A549 (cell line): Measurements from ENCODE around the gene RPL7A. TPM values are rescaled to one million over a fixed set of nuclear protein-coding genes. Genes with fewer than 3 reads are reported as not detected.

Source experiments
- ATAC-seq, 2 experiments: fragments of 200-7000 bp in 1 of 2; fragments of >200 bp in 1 of 2; cut with Nextera tagmentation in 1 of 2; cut with Tn5 transposase in 1 of 2; 3 replicates each; pipeline versions ENCODE4 v1.8.0 to v1.9.1; 2018 to 2020; ENCODE audit warnings: mild to moderate bottlenecking in 1 of 2, moderate library complexity in 1 of 2
- CTCF ChIA-PET: fragments of 300-600 bp; sonication (Branson Sonifier 250); formaldehyde crosslinking; extraction: SDS; loops from one replicate; lab custom pipeline; 2021; ENCODE audit warnings: antibody characterized with exemption, inconsistent platforms; lab: Yijun Ruan, JAX
- POLR2A ChIA-PET: fragments of 350-600 bp; formaldehyde crosslinking; extraction: SDS; loops from one replicate; lab custom pipeline; 2021; ENCODE audit warnings: antibody characterized with exemption, inconsistent platforms; lab: Yijun Ruan, JAX
- DNase-seq, 2 experiments: peaks; one replicate each; pipeline versions ENCODE4 v3.0.0 to v3.0.0-alpha.2; 2011 to 2016; ENCODE audit warnings: low read depth in 1 of 2, low spot score in 1 of 2
- FAIRE-seq: peaks from 2 replicates; lab custom pipeline; 2011; peaks lifted over from hg19 to GRCh38; lab: Jason Lieb, UNC
- H3K27ac ChIP-seq, 2 experiments: fragments of >200 bp; sonication (Bioruptor Twin); formaldehyde crosslinking; 3 replicates each; pipeline ENCODE4 v1.5.1; 2016 to 2017
- H3K4me1 ChIP-seq: fragments of >200 bp; sonication (Bioruptor Twin); formaldehyde crosslinking; 3 replicates; pipeline ENCODE4 v1.6.1; 2016
- H3K4me2 ChIP-seq: fragments of >200 bp; sonication (Bioruptor Twin); formaldehyde crosslinking; 3 replicates; pipeline ENCODE4 v1.6.1; 2016
- H3K4me3 ChIP-seq: fragments of >200 bp; sonication (Bioruptor Twin); formaldehyde crosslinking; 3 replicates; pipeline ENCODE4 v1.5.1; 2016
- H3K9me3 ChIP-seq: fragments of >200 bp; sonication (Bioruptor Twin); formaldehyde crosslinking; 3 replicates; pipeline ENCODE4 v1.6.1; 2016
- ATOH8 ChIP-seq: fragments of 250-450 bp; sonication (Bioruptor Pico); IDR thresholded peaks from 2 replicates; pipeline ENCODE4 v1.5.0; 2020; ENCODE audit warnings: low read depth, mild to moderate bottlenecking, moderate library complexity
- CBX8 ChIP-seq: fragments of 200-600 bp; sonication (generic); IDR thresholded peaks from 2 replicates; pipeline ENCODE4 v1.6.1; 2016
- CHD4 ChIP-seq: fragments of 200-600 bp; sonication (generic); IDR thresholded peaks from 2 replicates; pipeline ENCODE4 v1.6.1; 2016; ENCODE audit warnings: antibody characterized with exemption, mild to moderate bottlenecking, borderline replicate concordance
- EHF ChIP-seq: fragments of 250-450 bp; sonication (Bioruptor Pico); IDR thresholded peaks from 2 replicates; pipeline ENCODE4 v1.5.0; 2020; ENCODE audit warnings: mild to moderate bottlenecking
- FOSL2 ChIP-seq, 2 experiments: fragments of 450-650 bp in 1 of 2; fragments of >200 bp in 1 of 2; sonication (Bioruptor Twin) in 1 of 2; formaldehyde crosslinking; IDR thresholded peaks; 2 replicates each; pipeline versions ENCODE4 v1.5.0 to v1.6.1; 2016 to 2020; ENCODE audit warnings: mild to moderate bottlenecking in 1 of 2, moderate library complexity in 1 of 2
- GATA3 ChIP-seq: IDR thresholded peaks from 2 replicates; pipeline ENCODE4 v1.6.1; 2012; ENCODE audit warnings: borderline replicate concordance
- HMGXB4 ChIP-seq: fragments of 250-450 bp; sonication (Bioruptor Pico); IDR thresholded peaks from 2 replicates; pipeline ENCODE4 v1.5.0; 2021; ENCODE audit warnings: mild to moderate bottlenecking, moderate library complexity, borderline replicate concordance
- JUNB ChIP-seq: fragments of >200 bp; sonication (Bioruptor Twin); formaldehyde crosslinking; IDR thresholded peaks from 2 replicates; pipeline ENCODE4 v1.6.1; 2016
- KDM5A ChIP-seq: fragments of 200-600 bp; sonication (generic); IDR thresholded peaks from 2 replicates; pipeline ENCODE4 v1.6.1; 2016; ENCODE audit warnings: antibody characterized with exemption, mild to moderate bottlenecking
- MAX ChIP-seq: IDR thresholded peaks from 2 replicates; pipeline ENCODE4 v1.6.1; 2012
- MAZ ChIP-seq: fragments of 150-350 bp; IDR thresholded peaks from 2 replicates; pipeline ENCODE4 v1.6.1; 2014; ENCODE audit warnings: antibody characterized with exemption, low read depth, low read length, borderline replicate concordance
- POLR2A ChIP-seq: IDR thresholded peaks from 2 replicates; pipeline ENCODE4 v1.6.1; 2012; ENCODE audit warnings: mild to moderate bottlenecking, low read length
- RCOR1 ChIP-seq: fragments of 150-350 bp; IDR thresholded peaks from 2 replicates; pipeline ENCODE4 v1.6.1; 2014; ENCODE audit warnings: antibody characterized with exemption, low read length, low read depth
- SMC3 ChIP-seq: fragments of >200 bp; sonication (Bioruptor Twin); formaldehyde crosslinking; IDR thresholded peaks from 3 replicates; pipeline ENCODE4 v1.6.1; 2018; ENCODE audit warnings: inconsistent platforms
- USF2 ChIP-seq: fragments of 450-650 bp; IDR thresholded peaks from 2 replicates; pipeline ENCODE4 v1.6.1; 2014; ENCODE audit warnings: antibody characterized with exemption
- ZC3H11A ChIP-seq: fragments of 450-650 bp; IDR thresholded peaks from 2 replicates; pipeline ENCODE4 v1.6.1; 2014; ENCODE audit warnings: antibody characterized with exemption, mild to moderate bottlenecking
- ZSCAN20 ChIP-seq: fragments of 250-450 bp; sonication (Bioruptor Pico); IDR thresholded peaks from 2 replicates; pipeline ENCODE4 v1.8.0; 2022; ENCODE audit warnings: mild to moderate bottlenecking, moderate library complexity
- WGBS: methylation state at CpG from one replicate; pipeline ENCODE4 v1.1.6; 2017; ENCODE audit errors: missing lambda C conversion rate; 5-methylcytosine and 5-hydroxymethylcytosine counted together
- polyA plus RNA-seq, 4 experiments: library from polyadenylated mRNA; depleted of rRNA in 3 of 4; stranded (reverse); fragments of >200 nt; fragmentation: RNase III in 1 of 4; extraction: RNeasy Plus Mini Kit Qiagen cat#74134 plus additional on column Dnase treatment in 1 of 4; gene quantifications; 2 replicates in 3 of 4; 3 replicates in 1 of 4; pipeline ENCODE4 v1.2.3, GENCODE V29; 2011 to 2017
- TF ChIP-seq, protein P1 (sequence below): IDR thresholded peaks from 2 replicates; pipeline ENCODE4 v1.6.1; 2012
- TF ChIP-seq, protein P2 (sequence below): fragments of 200-600 bp; sonication (generic); IDR thresholded peaks from 2 replicates; pipeline ENCODE4 v1.6.1; 2016; ENCODE audit warnings: antibody characterized with exemption, mild to moderate bottlenecking, moderate library complexity
- TF ChIP-seq, protein P3 (sequence below): fragments of >200 bp; sonication (Bioruptor Twin); formaldehyde crosslinking; IDR thresholded peaks from 2 replicates; pipeline ENCODE4 v1.6.1; 2016

The RPL7A gene
- polyA plus RNA-seq, 2 of the 4 experiments (the other 2 are of a cell fraction), result 2,218 to 2,608 TPM

- Histone ChIP-seq H3K4me3 (no peak overlapping the region), H3K9me3 (no peaks in the 10 kb centered on the region), H3K27ac (no peak overlapping the region), H3K4me1 (no peaks in the 10 kb centered on the region), H3K4me2 (no peak overlapping the region)
- no peak for TF ChIP-seq FOSL2 (IDR thresholded peaks at IDR 0.05)
- TF ChIP-seq FOSL2 (CRISPR knock-in tag; IDR thresholded peaks at IDR 0.05), result no peak
- no peak for TF ChIP-seq EHF (CRISPR knock-in tag)
- TF ChIP-seq, protein P1, sequence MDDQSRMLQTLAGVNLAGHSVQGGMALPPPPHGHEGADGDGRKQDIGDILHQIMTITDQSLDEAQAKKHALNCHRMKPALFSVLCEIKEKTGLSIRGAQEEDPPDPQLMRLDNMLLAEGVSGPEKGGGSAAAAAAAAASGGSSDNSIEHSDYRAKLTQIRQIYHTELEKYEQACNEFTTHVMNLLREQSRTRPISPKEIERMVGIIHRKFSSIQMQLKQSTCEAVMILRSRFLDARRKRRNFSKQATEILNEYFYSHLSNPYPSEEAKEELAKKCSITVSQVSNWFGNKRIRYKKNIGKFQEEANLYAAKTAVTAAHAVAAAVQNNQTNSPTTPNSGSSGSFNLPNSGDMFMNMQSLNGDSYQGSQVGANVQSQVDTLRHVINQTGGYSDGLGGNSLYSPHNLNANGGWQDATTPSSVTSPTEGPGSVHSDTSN, result no peak
- FAIRE-seq, result no peak
- 96% methylated on average over 8 of the region's 12 CpGs for WGBS
- CTCF ChIA-PET, result interaction anchor here (1.0 to 1.2 kb wide), 3 partner anchors 12 to 241 kb away, joined by 3 to 4 read pairs (median 4); partner anchors contain the start of gene STKLD1
- DNase-seq, result no peak
- no peak for ATAC-seq
- POLR2A ChIA-PET, result interaction anchor here (1.0 kb wide), 1 partner anchor 70 kb away, joined by 4 read pairs; the partner anchor contains the start of gene CACFD1
These were observed 41.1 kb downstream of the RPL7A start for GRCh38 chr9:133389025-133389557.

DNA sequence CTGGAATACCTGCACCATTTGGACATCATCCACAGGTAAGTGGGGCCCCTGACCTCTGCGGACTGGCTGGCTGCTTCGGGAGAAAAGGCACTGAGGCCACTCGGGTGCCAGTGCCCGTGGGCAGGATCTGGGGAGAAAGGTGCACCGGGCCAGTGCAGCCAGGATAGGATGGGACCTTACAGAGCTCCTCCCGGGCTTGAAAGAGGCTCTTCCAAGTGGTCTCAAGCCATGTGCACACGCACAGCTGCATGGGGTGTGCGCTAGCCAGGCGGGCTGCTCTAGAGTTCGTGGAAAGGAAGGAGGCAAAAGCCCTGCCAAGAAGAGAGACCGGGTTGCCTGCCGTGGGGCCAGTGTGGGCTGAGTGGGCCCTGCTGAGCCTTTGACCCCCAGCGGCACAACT lies 41.5 kb downstream of the RPL7A start:
- no peak overlapping the region for H3K4me3 ChIP-seq
- DNase-seq (no peak), ATAC-seq (no peak), FAIRE-seq (no peak)
- no peak overlapping the region for H3K27ac ChIP-seq
- TF ChIP-seq ZSCAN20 (CRISPR knock-in tag), result no peak
- TF ChIP-seq SMC3, result no peak
- TF ChIP-seq MAX, result no peak
- TF ChIP-seq KDM5A, result no peak
- no peak for TF ChIP-seq ZC3H11A
- TF ChIP-seq, protein P2, sequence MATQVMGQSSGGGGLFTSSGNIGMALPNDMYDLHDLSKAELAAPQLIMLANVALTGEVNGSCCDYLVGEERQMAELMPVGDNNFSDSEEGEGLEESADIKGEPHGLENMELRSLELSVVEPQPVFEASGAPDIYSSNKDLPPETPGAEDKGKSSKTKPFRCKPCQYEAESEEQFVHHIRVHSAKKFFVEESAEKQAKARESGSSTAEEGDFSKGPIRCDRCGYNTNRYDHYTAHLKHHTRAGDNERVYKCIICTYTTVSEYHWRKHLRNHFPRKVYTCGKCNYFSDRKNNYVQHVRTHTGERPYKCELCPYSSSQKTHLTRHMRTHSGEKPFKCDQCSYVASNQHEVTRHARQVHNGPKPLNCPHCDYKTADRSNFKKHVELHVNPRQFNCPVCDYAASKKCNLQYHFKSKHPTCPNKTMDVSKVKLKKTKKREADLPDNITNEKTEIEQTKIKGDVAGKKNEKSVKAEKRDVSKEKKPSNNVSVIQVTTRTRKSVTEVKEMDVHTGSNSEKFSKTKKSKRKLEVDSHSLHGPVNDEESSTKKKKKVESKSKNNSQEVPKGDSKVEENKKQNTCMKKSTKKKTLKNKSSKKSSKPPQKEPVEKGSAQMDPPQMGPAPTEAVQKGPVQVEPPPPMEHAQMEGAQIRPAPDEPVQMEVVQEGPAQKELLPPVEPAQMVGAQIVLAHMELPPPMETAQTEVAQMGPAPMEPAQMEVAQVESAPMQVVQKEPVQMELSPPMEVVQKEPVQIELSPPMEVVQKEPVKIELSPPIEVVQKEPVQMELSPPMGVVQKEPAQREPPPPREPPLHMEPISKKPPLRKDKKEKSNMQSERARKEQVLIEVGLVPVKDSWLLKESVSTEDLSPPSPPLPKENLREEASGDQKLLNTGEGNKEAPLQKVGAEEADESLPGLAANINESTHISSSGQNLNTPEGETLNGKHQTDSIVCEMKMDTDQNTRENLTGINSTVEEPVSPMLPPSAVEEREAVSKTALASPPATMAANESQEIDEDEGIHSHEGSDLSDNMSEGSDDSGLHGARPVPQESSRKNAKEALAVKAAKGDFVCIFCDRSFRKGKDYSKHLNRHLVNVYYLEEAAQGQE, result no peak
- TF ChIP-seq USF2, result no peak
- TF ChIP-seq MAZ, result no peak
- no peak for TF ChIP-seq CHD4
- TF ChIP-seq CBX8, result no peak
- TF ChIP-seq GATA3, result no peak
- no peak for TF ChIP-seq RCOR1
- ChIA-PET CTCF (interaction anchor here (1.2 kb wide), 1 partner anchor 242 kb away, joined by 4 read pairs; no protein-coding TSS in a partner anchor), POLR2A (interaction anchor here (1.0 kb wide), 1 partner anchor 70 kb away, joined by 4 read pairs; the partner anchor contains the start of gene CACFD1)
- H3K4me1 ChIP-seq, result no peaks in the 10 kb centered on the region
- 87% methylated on average over 7 of the region's 13 CpGs for WGBS
- H3K4me2 ChIP-seq, result no peak overlapping the region
- H3K9me3 ChIP-seq, result no peaks in the 10 kb centered on the region

GRCh38 chr9:133390713-133391112 lies 42.7 kb downstream of the RPL7A start:
- POLR2A ChIA-PET, result no interaction called here
- DNase-seq (no peak), ATAC-seq (no peak), FAIRE-seq (no peak)
- Histone ChIP-seq H3K4me2 (no peak overlapping the region), H3K4me3 (no peak overlapping the region), H3K9me3 (no peaks in the 10 kb centered on the region), H3K27ac (no peak overlapping the region), H3K4me1 (no peaks in the 10 kb centered on the region)
- CTCF ChIA-PET, result no interaction called here
- WGBS, result 61% methylated on average over 7 of the region's 7 CpGs
- no peak for TF ChIP-seq POLR2A
- TF ChIP-seq, protein P2, result no peak
- no peak for TF ChIP-seq ATOH8 (CRISPR knock-in tag)
- no peak for TF ChIP-seq HMGXB4 (CRISPR knock-in tag)
- TF ChIP-seq JUNB, result no peak
- TF ChIP-seq MAX, result no peak
- TF ChIP-seq, protein P3, sequence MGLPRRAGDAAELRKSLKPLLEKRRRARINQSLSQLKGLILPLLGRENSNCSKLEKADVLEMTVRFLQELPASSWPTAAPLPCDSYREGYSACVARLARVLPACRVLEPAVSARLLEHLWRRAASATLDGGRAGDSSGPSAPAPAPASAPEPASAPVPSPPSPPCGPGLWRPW, result no peak
